A549 treated with dexamethasone at 1 μM for 4 hours (cell line): ENCODE measurements around the gene PROX1. TPM values are rescaled to one million over a fixed set of nuclear protein-coding genes. Genes with fewer than 3 reads are reported as not detected.

ENCODE experiments used
- total RNA-seq: library from RNA; stranded (reverse); fragments of 200-300 nt; extraction: Qiagen RNA extraction; gene quantifications from 5 replicates; pipeline ENCODE4 v1.2.3, GENCODE V29; 2022

PROX1 gene
- total RNA-seq, result 0.02 to 0.19 TPM (median 0.06 TPM) in 5 replicates

DNA sequence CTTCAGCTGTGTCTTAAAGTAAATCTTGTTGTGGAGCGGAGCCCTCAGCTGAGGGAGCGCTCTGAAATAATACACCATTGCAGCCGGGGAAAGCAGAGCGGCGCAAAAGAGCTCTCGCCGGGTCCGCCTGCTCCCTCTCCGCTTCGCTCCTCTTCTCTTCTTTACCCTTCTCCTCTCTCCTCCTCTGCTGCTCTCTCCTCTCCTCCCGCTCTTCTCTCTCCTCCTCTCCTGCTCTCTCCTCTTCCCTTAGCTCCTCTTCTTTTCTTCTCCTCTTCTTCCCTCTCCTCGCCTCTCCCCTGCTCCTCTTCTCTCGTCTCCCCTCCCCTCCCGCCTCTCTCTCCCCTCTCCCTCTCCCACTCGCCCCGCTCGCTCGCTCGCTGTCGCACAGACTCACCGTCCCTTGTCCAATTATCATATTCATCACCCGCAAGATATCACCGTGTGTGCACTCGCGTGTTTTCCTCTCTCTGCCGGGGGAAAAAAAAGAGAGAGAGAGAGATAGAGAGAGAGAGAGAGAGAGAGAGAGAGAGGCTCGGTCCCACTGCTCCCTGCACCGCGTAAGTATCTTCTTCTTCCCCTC lies at the start of gene PROX1:
Gene PROX1 (plus strand): TSS at position 47 of the 580 bp plus-strand sequence. CDS start 8,563 bp downstream, outside the sequence.

